Measurements from ENCODE around the gene C1QTNF3.
"Not testable (repeated sequence)": the region's sequence is repeated elsewhere in the genome, so short reads cannot be mapped to it uniquely, and the experiment has no call there.

Gene C1QTNF3

GRCh38 chr5:34038838-34039237 is 4.2 kb downstream of the C1QTNF3 start:
- DNase-seq (ENCODE audit: low read depth), result no peak
- no peak overlapping the region for H3K4me3 ChIP-seq (ENCODE audit: low read depth, low read length)
- TF ChIP-seq CTCF (IDR thresholded peaks at IDR 0.05; ENCODE audit: insufficient read depth, low read depth, low read length, missing control alignments), result no peak

- H3K4me3 ChIP-seq (ENCODE audit: low read depth, low read length), result no peak overlapping the region
- DNase-seq (ENCODE audit: low read depth), result no peak
- no peak for TF ChIP-seq CTCF (IDR thresholded peaks at IDR 0.05; ENCODE audit: insufficient read depth, low read depth, low read length, missing control alignments)
Observed at GRCh38 chr5:34038390-34038789, 4.6 kb downstream of the C1QTNF3 start.

GRCh38 chr5:34037726-34038125 is 5.3 kb downstream of the C1QTNF3 start:
- H3K4me3 ChIP-seq (ENCODE audit: low read depth, low read length), result no peak overlapping the region
- no peak for DNase-seq (ENCODE audit: low read depth)
- no peak for TF ChIP-seq CTCF (IDR thresholded peaks at IDR 0.05; ENCODE audit: insufficient read depth, low read depth, low read length, missing control alignments)

- no peak for DNase-seq (ENCODE audit: low read depth)
- no peak for TF ChIP-seq CTCF (IDR thresholded peaks at IDR 0.05; ENCODE audit: insufficient read depth, low read depth, low read length, missing control alignments)
- no peak overlapping the region for H3K4me3 ChIP-seq (ENCODE audit: low read depth, low read length)
Observed at GRCh38 chr5:34035756-34036155, 7.3 kb downstream of the C1QTNF3 start.

GRCh38 chr5:34034534-34035327 is 8.3 kb downstream of the C1QTNF3 start:
- TF ChIP-seq CTCF (IDR thresholded peaks at IDR 0.05; ENCODE audit: insufficient read depth, low read depth, low read length, missing control alignments), result no peak
- DNase-seq (ENCODE audit: low read depth), result no peak
- no peak overlapping the region for H3K4me3 ChIP-seq (ENCODE audit: low read depth, low read length)

GRCh38 chr5:34031966-34032365 is 11.0 kb downstream of the C1QTNF3 start:
- no peak overlapping the region for H3K4me3 ChIP-seq (ENCODE audit: low read depth, low read length)
- DNase-seq (ENCODE audit: low read depth), result no peak
- TF ChIP-seq CTCF (IDR thresholded peaks at IDR 0.05; ENCODE audit: insufficient read depth, low read depth, low read length, missing control alignments), result no peak

- TF ChIP-seq CTCF (IDR thresholded peaks at IDR 0.05; ENCODE audit: insufficient read depth, low read depth, low read length, missing control alignments), result no peak
- no peak for DNase-seq (ENCODE audit: low read depth)
- no peak overlapping the region for H3K4me3 ChIP-seq (ENCODE audit: low read depth, low read length)
Observed at GRCh38 chr5:34031117-34031516, 11.9 kb downstream of the C1QTNF3 start.

GRCh38 chr5:34030585-34030984 is 12.4 kb downstream of the C1QTNF3 start:
- not testable (repeated sequence) for DNase-seq (ENCODE audit: low read depth); H3K4me3 ChIP-seq (ENCODE audit: low read depth, low read length)
